ENCODE data around the gene PRSS1.

DNA sequence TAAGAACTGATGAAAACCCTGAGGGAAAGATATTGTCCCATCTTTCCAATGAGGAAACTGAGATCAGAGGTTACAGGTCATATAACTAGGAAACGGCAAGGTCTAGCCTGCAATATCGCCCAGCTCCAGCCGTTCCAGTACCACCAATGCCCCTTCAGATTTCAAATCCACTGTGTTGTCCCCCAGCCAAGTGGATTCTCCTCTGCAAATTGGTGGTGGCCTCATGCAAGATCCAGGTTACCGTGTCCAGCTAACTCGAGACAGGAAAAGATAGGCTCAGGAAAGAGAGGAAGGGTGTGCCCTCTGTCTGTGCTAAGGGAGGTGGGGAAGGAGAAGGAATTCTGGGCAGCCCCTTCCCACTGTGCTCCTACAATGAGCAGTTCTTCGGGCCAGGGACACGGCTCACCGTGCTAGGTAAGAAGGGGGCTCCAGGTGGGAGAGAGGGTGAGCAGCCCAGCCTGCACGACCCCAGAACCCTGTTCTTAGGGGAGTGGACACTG, 46.8 kb downstream of the PRSS1 start:
- no peak for TF ChIP-seq CTCF (IDR thresholded peaks at IDR 0.05; ENCODE audit: insufficient read depth, low read length, poor library complexity, severe bottlenecking)
- TF ChIP-seq EZH2phosphoT487 (conservative IDR thresholded peaks at IDR 0.05; ENCODE audit: low read length) = no peak

All from SU-DHL-6 (cell line).